HG02642 (cell line): ENCODE data around the gene CTNNAL1.

Source experiments
- ATAC-seq: cut with Tn5 transposase; IDR thresholded peaks from one replicate; pipeline ENCODE4 v1.9.1; 2021; ENCODE audit warnings: mild to moderate bottlenecking; ENCODE audit not compliant: unreplicated experiment, poor library complexity

Gene CTNNAL1

DNA sequence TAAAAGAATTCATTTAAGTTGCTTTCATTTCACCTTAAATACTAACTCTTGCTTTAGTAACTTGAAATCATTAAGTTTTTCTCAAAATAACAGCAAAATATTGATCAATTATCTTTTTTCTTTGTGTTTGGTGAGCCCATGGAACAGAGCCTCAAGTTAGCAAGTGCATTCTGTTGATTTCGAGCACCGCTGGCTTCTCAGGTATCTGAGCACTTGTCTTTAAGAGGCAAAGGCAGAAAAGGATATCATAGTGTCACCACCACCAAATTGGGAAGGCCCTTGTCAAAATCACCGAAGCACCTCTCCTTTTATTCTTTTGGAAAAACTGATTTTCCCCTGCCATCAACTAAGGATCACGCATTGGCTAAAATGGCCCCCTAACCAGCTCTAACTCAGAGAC is 17.1 kb upstream of the CTNNAL1 start:
- no peak for ATAC-seq

DNA sequence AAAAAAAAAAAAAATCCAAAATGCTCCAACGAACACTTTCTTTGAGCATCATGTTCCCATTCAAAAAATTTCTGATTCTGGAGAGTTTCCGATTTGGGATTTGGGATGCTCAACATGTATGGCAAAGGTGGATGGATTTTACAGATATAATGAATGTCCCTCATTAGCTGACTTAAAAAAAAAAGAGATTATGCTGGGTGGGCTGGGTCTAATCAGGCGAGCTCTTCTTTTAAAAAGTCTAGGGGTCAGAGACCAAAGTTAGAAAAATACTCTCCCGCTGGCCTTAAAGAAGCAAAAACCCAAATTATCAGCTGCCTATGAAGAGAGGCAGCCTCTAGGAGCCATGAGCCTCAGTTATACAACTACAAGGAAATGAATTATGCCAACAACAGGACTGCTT is 15.2 kb upstream of the CTNNAL1 start:
- ATAC-seq: no peak

DNA sequence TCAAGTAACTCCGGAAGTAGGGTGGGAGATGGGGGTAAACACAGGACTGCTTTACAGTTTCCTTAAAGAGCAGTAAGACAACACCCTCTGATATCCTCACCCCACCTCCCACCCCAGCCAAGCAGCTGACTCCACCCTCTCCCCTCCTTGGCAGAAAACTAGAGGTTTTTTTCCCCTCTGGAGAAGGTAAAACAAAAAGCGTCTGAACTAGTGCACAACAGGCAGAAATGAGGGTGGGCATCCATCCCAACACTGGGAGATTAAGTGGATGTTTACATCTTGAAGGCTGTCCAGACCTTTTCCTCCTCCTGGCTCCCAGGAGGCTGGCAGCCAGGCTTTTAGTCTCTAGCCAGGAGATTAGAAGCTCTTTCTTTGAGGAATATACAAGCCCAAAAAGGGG is 13.9 kb upstream of the CTNNAL1 start:
- ATAC-seq: no peak

DNA sequence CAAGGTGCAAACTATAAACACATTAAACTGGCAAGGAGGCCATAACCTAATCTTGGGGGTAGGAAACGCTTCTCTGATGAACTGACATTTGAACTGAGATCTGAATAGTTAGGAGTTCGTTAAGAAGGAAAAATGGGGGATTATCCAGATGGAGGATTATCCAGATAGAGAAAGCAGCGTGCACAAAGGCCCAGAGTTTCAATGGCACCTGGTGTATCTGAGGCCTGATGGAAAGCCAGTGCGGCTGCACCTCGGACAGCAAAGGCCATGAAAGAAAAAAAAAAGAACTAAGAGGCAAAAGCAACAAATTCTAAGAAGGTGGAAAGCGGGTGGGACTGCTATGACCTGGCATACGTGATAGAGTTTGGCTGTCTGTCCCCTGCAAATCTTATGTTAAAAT is 13.0 kb upstream of the CTNNAL1 start:
- no peak for ATAC-seq

- ATAC-seq: no peak
Measured at GRCh38 chr9:109022873-109023272, 9.6 kb upstream of the CTNNAL1 start.

DNA sequence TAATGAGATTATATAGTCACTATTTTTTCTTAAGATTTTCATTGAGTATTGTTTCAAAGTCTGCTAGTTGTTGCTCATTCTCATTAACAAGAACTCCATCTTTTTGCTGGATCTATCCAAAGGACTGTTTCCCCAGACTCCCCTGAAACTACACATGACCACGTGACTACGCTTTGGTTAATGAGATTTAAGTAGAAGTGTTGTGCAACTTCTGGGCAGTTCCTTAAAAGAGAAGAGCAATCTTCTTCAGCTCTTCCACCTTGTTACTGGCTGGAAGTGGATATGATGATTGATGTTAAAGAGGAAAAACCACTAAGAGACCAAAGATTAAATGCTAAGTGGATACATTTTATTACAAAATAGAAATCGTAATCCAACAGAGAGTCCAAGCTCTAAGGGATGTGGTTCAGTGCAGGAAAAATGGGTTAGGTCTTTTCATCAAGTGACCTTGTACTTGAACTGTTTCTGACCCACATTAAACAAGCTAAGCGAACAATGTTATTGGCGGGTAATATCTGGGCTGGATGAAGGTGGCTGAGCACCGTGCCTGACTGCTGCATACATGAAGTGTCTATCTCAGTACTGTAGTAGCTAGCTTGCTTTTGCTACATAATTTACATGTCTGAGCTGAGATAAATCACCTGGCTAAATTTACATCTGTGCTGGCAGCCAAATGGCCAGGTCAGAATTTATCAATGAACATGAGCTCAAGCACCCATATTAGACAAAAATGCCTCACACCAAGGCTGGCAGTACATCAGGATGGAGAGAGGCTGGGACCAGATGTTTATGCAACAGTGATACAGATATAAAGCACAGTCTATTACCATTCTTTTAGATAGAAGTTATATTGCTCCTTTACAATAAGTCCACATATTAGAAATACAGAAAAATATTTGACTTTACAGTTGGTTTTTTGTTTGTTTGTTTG is 7.5 kb upstream of the CTNNAL1 start:
- no peak for ATAC-seq

- ATAC-seq: no peak
Measured at GRCh38 chr9:109020113-109020512, 6.8 kb upstream of the CTNNAL1 start.

- no peak for ATAC-seq
Measured at GRCh38 chr9:109019420-109019819, 6.1 kb upstream of the CTNNAL1 start.

DNA sequence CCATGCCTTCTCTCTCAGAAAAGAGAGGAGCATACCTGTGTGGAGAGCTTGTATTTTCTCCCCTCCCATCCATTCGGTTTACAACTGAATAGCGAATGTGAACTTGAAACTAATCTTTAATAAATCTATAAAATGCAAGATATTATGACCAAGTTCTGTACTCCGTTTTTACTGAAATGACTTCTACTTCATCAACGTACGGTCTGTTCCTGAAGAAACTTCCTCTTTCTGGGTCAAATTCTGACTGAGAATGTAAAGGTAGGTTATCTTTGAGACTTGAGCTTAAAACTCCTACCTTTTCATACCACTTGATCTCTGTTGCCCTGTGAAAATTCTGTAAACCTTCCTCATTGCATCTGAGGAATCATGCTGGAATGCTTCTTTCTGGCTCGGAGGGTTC is 4.2 kb upstream of the CTNNAL1 start:
- ATAC-seq: peak; percentile 29

GRCh38 chr9:109017061-109017460 is 3.8 kb upstream of the CTNNAL1 start:
- no peak for ATAC-seq

DNA sequence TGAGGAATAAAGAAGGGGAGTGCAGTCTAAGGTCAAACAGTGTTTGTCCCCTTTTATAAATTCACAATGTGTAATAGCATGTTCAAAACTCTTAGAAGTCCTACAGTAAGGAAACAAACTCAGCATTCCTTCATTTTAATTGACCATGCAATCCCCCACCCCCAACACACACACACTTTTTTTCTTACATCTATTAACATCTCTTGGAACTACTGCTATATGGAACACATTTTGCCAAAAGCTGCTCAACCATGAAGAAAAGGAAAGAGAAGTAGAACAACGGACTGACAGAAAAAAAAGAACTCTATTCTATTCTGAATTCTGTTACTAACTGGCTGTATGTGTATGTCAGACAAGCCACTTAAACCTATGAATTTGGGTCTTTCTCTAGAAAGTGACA is 2.8 kb upstream of the CTNNAL1 start:
- no peak for ATAC-seq

- ATAC-seq: no peak
Measured at GRCh38 chr9:109014608-109015280, 1.4 kb upstream of the CTNNAL1 start.

DNA sequence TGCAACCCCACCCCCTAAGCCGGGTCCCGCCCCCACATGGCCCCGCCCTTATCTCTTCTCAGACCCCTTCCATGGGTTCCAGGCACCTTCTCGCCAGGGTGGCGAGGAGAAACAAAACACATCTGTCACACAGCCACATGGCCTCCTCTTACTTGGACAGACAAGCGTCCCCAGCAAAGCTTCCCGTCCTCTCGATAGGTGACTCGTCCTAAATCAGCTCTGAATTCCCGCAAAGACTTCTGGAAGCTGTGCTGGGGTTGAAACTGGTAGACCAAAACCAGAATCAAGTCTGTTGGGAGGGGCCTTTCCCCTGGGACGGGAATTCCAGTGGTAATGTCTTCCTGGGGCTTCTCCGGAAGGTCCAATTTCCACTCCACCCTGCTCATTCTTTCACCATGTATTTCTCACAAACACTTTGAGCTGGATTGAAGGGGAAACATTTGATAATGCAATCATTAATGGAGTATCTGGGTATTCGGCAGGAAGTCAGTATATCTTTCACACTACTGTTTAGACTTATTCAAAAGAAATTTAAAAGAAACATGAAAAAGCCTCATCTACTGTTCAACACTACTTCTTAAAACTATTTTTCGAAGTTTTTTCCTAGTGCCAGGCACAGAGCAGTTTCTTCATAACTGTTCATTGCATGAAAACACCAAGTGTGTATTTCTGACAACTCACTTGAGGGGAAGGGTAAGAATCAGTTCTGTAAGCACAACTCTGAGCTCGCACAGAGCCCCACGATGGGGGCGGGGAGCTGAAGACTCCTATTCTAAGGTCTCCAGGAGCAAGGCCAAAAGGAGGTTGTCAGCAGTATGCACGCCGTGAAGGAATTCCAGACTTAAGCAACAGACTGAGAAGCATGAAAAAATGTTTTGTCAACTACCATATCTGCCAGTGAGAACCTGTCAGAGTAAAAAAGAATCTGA is 644 bp upstream of the CTNNAL1 start:
- ATAC-seq: no peak

DNA sequence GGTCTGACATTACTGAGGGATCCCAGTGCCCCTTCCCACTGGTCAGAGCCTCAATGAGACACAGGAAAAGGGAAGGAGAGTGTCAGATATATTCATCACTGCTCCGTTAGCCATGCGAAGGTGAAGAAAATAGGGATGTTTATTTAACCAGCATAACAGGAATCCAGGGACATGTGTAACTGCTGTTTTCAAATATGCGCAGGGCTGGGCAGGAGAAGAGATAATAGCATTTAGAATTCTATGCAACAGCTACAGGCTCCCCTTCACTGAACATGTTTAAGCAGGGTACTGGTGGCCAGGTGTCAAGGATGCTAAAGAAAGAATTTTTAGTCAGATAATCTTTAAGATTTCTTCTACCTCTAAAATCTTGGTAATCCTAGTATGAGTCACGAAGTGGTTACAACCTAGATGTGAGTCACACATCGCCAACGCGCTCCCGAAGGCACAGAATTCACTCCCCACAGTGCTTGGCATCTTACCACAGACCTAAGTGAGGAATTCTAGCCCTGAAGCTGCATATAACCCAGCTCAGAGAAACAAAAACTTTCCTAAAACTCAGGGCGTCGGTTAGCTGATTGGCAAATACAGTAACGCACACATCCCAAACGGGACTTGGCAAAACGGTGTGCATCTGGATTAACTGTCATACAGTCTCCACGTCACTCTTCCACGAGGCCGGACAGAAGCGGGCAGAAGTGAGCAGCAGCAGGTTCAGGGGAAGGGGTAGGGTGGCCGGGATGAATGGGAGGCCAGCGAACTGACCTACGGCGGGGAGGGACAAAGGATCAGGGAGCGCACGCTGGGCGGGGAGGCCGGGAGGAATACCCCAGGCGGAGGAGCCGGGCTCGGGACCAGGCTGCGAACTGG is 1.1 kb downstream of the CTNNAL1 start:
- ATAC-seq: peak; percentile 31

- no peak for ATAC-seq
Measured at GRCh38 chr9:109011231-109011671, 2.0 kb downstream of the CTNNAL1 start.

DNA sequence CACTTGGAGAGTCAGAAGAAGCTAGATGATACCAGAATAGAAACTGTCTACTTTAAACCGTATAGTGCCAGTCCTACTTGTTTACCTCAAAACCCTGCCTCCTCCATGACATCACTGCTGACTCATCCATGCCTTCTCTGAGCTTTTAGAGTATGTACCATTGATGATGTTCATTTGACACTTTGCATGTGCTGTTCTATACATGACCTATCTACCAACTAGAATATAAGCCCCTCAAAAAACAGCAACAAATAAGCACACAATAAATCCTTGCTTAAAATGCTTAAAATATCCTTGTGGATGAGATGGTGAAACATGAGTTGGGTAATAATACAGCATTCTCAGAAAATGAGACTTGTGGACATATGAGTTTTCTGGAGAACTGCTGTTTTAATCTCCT is 2.6 kb downstream of the CTNNAL1 start:
- ATAC-seq: peak; percentile 26

DNA sequence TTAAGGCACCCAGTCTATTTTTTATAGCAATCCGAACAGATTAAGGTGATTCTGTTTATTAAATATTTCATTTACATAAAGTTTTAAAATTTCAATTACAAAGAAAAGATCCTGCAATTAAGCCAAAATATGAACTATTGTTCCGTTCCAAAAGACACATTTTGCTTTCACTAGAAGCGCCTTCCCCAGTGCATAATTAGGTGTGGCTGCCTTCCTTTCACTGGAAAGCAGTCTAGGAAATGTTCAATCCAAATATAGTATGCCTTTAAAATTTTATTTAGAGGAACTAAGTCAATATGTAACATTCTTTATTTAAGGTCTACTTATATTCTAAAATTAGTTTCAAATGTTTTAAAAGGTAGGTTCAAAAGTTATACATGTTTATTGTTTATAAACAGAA is 7.6 kb downstream of the CTNNAL1 start:
- ATAC-seq: no peak

DNA sequence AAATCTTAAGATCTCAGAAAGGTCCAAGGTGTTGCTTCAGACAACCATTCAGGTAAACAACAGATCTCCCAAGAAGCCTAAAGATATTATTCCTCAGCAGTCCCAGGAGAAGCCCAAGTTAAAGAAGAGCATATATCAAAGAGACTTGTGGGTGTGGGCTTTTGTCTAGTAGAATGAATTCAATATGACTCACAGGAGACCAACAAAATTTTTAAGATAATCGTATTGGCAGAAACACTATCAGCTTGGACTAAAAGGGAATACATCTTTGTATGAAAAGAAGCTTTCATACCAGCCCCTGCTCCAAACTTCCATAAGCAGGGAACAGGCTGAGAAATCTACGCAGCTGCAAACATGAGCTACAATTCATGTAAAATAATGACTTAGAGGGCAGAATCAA is 10.2 kb downstream of the CTNNAL1 start:
- no peak for ATAC-seq

DNA sequence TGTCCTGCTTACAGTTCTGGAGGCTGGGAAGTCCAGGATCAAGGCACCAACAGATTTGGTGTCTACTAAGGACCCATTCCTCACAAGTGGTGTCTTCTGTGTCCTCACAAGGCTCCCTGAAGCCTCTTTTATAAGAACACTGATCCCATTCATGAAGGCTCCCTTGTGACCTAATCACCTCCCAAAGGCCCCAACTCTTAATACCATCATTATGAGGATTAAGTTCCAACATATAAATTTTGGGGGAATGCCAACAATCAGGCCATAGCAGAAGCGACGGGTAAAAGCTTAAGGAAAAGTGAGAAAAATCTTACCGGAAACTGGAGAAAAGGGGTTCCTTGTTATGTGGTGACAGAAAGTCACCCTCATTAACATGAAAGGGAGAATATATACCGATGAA is 11.2 kb downstream of the CTNNAL1 start:
- ATAC-seq: no peak

GRCh38 chr9:109001275-109001676 is 12.0 kb downstream of the CTNNAL1 start:
- no peak for ATAC-seq
